B cell (primary cell): ENCODE results near the gene SLC39A11. TPM values are rescaled to one million over a fixed set of nuclear protein-coding genes. Genes with fewer than 3 reads are reported as not detected.

Experiments used
- ATAC-seq: fragments of 200-7000 bp; cut with Tn5 transposase; one replicate; pipeline ENCODE4 v1.10.0; 2021; ENCODE audit warnings: low read depth, mild to moderate bottlenecking, moderate number of reproducible peaks, moderate library complexity
- CTCF ChIA-PET: fragments of 350-600 bp; sonication (Branson Sonifier 250); formaldehyde crosslinking; loops from one replicate; lab custom pipeline; 2021; ENCODE audit warnings: antibody characterized with exemption, inconsistent platforms; lab: Charles Lee
- POLR2A ChIA-PET: fragments of 350-600 bp; sonication (Branson Sonifier 250); formaldehyde crosslinking; loops from one replicate; lab custom pipeline; 2021; ENCODE audit warnings: antibody characterized with exemption; lab: Charles Lee
- DNase-seq: peaks from one replicate; pipeline ENCODE4 v3.0.0; 2013
- H2AFZ ChIP-seq: 2 replicates; pipeline ENCODE4 v1.6.1; 2012; ENCODE audit warnings: mild to moderate bottlenecking, low read depth, low read length; ENCODE audit not compliant: insufficient read depth, poor library complexity, severe bottlenecking
- H3K27ac ChIP-seq, 2 donors: 1 replicate in 1 of 2; 2 replicates in 1 of 2; pipeline ENCODE4 v1.5.1; 2012 to 2013; ENCODE audit warnings: low read length in 2 of 2, mild to moderate bottlenecking in 2 of 2, moderate library complexity in 1 of 2
- H3K27me3 ChIP-seq, 4 experiments: fragments of 200-600 bp in 1 of 4; sonication (generic) in 1 of 4; replicated peaks in 1 of 4; 1 replicate in 2 of 4; 2 replicates in 2 of 4; pipeline versions ENCODE4 v1.6.1 to v1.7.0; 2013 to 2016; ENCODE audit warnings: low read length in 3 of 4, mild to moderate bottlenecking in 2 of 4, mixed read lengths in 1 of 4, moderate library complexity in 1 of 4; ENCODE audit not compliant: insufficient read depth in 4 of 4, control insufficient read depth in 3 of 4; ENCODE audit errors: control extremely low read depth in 1 of 4
- H3K36me3 ChIP-seq, 2 experiments: replicated peaks in 1 of 2; 1 replicate in 1 of 2; 2 replicates in 1 of 2; pipeline versions ENCODE4 v1.6.1 to v1.7.1; 2013; ENCODE audit warnings: low read length in 1 of 2; ENCODE audit not compliant: insufficient read depth in 2 of 2, control insufficient read depth in 1 of 2; ENCODE audit errors: control extremely low read depth in 1 of 2, extremely low read depth in 1 of 2
- H3K4me1 ChIP-seq, 2 donors: fragments of 200-600 bp in 1 of 2; sonication (generic) in 1 of 2; 1 replicate in 1 of 2; 2 replicates in 1 of 2; pipeline versions ENCODE4 v1.5.1 to v1.6.1; 2013 to 2017; ENCODE audit warnings: low read length in 2 of 2; ENCODE audit not compliant: control insufficient read depth in 2 of 2, insufficient read depth in 2 of 2
- H3K4me2 ChIP-seq: replicated peaks from 2 replicates; pipeline ENCODE3; 2012; ENCODE audit warnings: mild to moderate bottlenecking, low read depth, low read length; ENCODE audit not compliant: poor library complexity, severe bottlenecking
- H3K4me3 ChIP-seq, 5 experiments: fragments of 200-600 bp in 1 of 5; sonication (generic) in 1 of 5; 1 replicate in 3 of 5; 2 replicates in 2 of 5; pipeline versions ENCODE4 v1.5.1 to v1.7.0; 2011 to 2016; ENCODE audit warnings: low read length in 4 of 5, mild to moderate bottlenecking in 4 of 5, low read depth in 2 of 5, control low read depth in 1 of 5, moderate library complexity in 1 of 5; ENCODE audit not compliant: insufficient read depth in 1 of 5; ENCODE audit errors: control extremely low read depth in 1 of 5, extremely low read depth in 1 of 5
- H3K79me2 ChIP-seq: fragments of 200-600 bp; sonication (generic); one replicate; pipeline ENCODE4 v1.6.0; 2016; ENCODE audit warnings: low read length; ENCODE audit not compliant: control insufficient read depth, insufficient read depth
- H3K9ac ChIP-seq: fragments of 200-600 bp; sonication (generic); 2 replicates; pipeline ENCODE4 v1.6.1; 2017; ENCODE audit warnings: mild to moderate bottlenecking, low read length, moderate library complexity
- H3K9me3 ChIP-seq, 3 donors: one replicate each; pipeline versions ENCODE4 v1.6.1 to v1.7.1; 2013; ENCODE audit warnings: low read length in 2 of 3; ENCODE audit not compliant: control insufficient read depth in 2 of 3, insufficient read depth in 1 of 3; ENCODE audit errors: control extremely low read depth in 1 of 3
- H4K20me1 ChIP-seq: 2 replicates; pipeline ENCODE4 v1.6.0; 2012; ENCODE audit warnings: mild to moderate bottlenecking, low read length; ENCODE audit not compliant: insufficient read depth, control insufficient read depth, poor library complexity, severe bottlenecking
- H3K27ac Mint-ChIP-seq: one replicate; pipeline ENCODE4 v1.8.0; 2021; ENCODE audit warnings: mixed read lengths
- H3K27me3 Mint-ChIP-seq: one replicate; pipeline ENCODE4 v1.8.0; 2021; ENCODE audit warnings: mixed read lengths
- H3K4me1 Mint-ChIP-seq: one replicate; pipeline ENCODE4 v1.8.0; 2021; ENCODE audit warnings: mixed read lengths
- H3K4me3 Mint-ChIP-seq: one replicate; pipeline ENCODE4 v1.8.0; 2021; ENCODE audit warnings: mixed read lengths
- H3K9me3 Mint-ChIP-seq: one replicate; pipeline ENCODE4 v1.8.0; 2022; ENCODE audit warnings: mixed read lengths; ENCODE audit not compliant: insufficient read depth
- CTCF ChIP-seq: fragments of 200-600 bp; IDR thresholded peaks from one replicate; pipeline ENCODE4 v1.8.0; 2022; ENCODE audit warnings: antibody characterized with exemption, mild to moderate bottlenecking
- EZH2 ChIP-seq: IDR thresholded peaks from 2 replicates; pipeline ENCODE4 v1.6.1; 2012; ENCODE audit warnings: borderline replicate concordance, low read depth, mild to moderate bottlenecking, moderate library complexity, low read length; ENCODE audit not compliant: insufficient read depth, poor library complexity, severe bottlenecking
- WGBS: methylation state at CpG from one replicate; pipeline ENCODE4 v1.1.5; 2013; ENCODE audit warnings: missing lambda C conversion rate; ENCODE audit not compliant: insufficient coverage; 5-methylcytosine and 5-hydroxymethylcytosine counted together
- intact Hi-C: fragments of 100-400 bp; cut with micrococcal nuclease; formaldehyde crosslinking; loops from one replicate; pipeline ENCODE4 v1.10.0; 2022
- polyA plus RNA-seq: library from polyadenylated mRNA; depleted of rRNA; stranded (reverse); fragments of >200 nt; gene quantifications from 2 replicates; pipeline ENCODE4 v1.2.3, GENCODE V29; 2012
- total RNA-seq, 2 donors: library from RNA; stranded (reverse); fragments of 120-200 nt in 1 of 2; gene quantifications; 1 replicate in 1 of 2; 2 replicates in 1 of 2; pipeline versions ENCODE4 v1.2.3 to v1.2.4, GENCODE V29; 2013 to 2022

Gene SLC39A11
- total and polyA plus RNA-seq, 2 donors (not counting 1 experiment from before 2014, with no cell fraction given) = 6.9 to 39.6 TPM

- no peaks in the 10 kb centered on the region for H4K20me1 ChIP-seq
- H3K4me1 ChIP-seq = no peaks in the 10 kb centered on the region
- ChIA-PET CTCF (no interaction called here), POLR2A (no interaction called here)
- H3K9me3 Mint-ChIP-seq = peaks cover 24% of the 10 kb centered on the region
- no peak overlapping the region for H3K4me3 Mint-ChIP-seq
- no peaks in the 10 kb centered on the region for H3K27me3 Mint-ChIP-seq
- H3K27ac Mint-ChIP-seq = no peak overlapping the region
- no peak overlapping the region for H3K4me3 ChIP-seq
- no peaks in the 10 kb centered on the region for H3K36me3 ChIP-seq
- intact Hi-C loops = no loop called here
- peaks cover 0 to 20% (median 8%) of the 10 kb centered on the region in 3 donors for H3K9me3 ChIP-seq
- H3K27ac ChIP-seq = no peak overlapping the region
- ATAC-seq (no peak), DNase-seq (no peak)
- no peak overlapping the region for H2AFZ ChIP-seq
- no peaks in the 10 kb centered on the region for H3K79me2 ChIP-seq
- 94% methylated on average over 6 of the region's 6 CpGs for WGBS
- H3K4me1 Mint-ChIP-seq = no peaks in the 10 kb centered on the region
- H3K27me3 ChIP-seq = no peaks in the 10 kb centered on the region
- H3K9ac ChIP-seq = no peak overlapping the region
- no peak for TF ChIP-seq CTCF
- no peak for TF ChIP-seq EZH2
- H3K4me2 ChIP-seq = no peak overlapping the region
Observed at GRCh38 chr17:72789711-72790110, 302.8 kb downstream of the SLC39A11 start.

DNA sequence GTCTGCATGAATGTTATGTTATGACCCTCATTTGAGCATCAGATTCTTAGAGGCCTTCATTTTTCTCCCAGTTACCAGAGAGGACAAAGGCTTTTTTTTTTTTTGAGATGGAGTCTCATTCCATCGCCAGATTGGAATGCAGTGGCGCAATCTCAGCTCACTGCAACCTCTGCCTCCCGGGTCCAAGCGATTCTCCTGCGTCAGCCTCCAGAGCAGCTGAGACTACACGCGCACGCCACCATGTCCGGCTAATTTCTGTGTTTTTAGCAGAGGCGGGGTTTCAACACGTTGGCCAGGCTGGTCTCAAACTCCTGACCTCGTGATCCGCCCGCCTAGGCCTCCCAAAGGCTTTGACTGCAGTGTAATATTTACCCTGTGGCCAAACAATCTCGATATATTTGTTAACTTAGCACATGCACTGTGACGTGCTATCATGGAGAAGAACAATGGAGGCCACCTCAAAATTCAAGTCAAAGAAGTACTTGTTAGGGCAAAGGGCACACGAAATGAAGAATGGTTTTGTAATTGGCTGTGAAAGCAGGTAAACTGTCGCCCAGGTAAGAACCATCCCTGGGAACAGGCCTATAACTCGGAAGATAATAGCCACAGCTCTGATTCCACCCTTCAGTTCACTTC, 303.4 kb downstream of the SLC39A11 start:
- no peak for DNase-seq
- WGBS = 96% methylated on average over 16 of the region's 19 CpGs
- Histone ChIP-seq H3K4me1 (no peaks in the 10 kb centered on the region), H2AFZ (no peak overlapping the region), H4K20me1 (no peaks in the 10 kb centered on the region), H3K79me2 (no peaks in the 10 kb centered on the region), H3K4me3 (no peak overlapping the region), H3K27me3 (no peaks in the 10 kb centered on the region), H3K36me3 (no peaks in the 10 kb centered on the region), H3K27ac (no peak overlapping the region), H3K4me2 (no peak overlapping the region), H3K9me3 (peaks cover 0 to 15% (median 5%) of the 10 kb centered on the region in 3 donors), H3K9ac (no peak overlapping the region)
- TF ChIP-seq EZH2 (no peak), CTCF (no peak)
- Mint-ChIP-seq H3K4me1 (no peaks in the 10 kb centered on the region), H3K9me3 (peaks cover 20% of the 10 kb centered on the region), H3K27ac (no peak overlapping the region), H3K27me3 (no peaks in the 10 kb centered on the region), H3K4me3 (no peak overlapping the region)
- CTCF ChIA-PET = no interaction called here
- no peak for ATAC-seq
- intact Hi-C loops = no loop called here
- POLR2A ChIA-PET = no interaction called here
